Measurements from ENCODE around the gene CENPP. TPM values are rescaled to one million over a fixed set of nuclear protein-coding genes. Genes with fewer than 3 reads are reported as not detected.
A peak's percentile ranks its signal among the peaks of the same experiment; 100 is the strongest.

Gene CENPP
- polyA plus RNA-seq, 2 of the 4 experiments (the other 2 are of a cell fraction): 7.2 to 13.4 TPM

DNA sequence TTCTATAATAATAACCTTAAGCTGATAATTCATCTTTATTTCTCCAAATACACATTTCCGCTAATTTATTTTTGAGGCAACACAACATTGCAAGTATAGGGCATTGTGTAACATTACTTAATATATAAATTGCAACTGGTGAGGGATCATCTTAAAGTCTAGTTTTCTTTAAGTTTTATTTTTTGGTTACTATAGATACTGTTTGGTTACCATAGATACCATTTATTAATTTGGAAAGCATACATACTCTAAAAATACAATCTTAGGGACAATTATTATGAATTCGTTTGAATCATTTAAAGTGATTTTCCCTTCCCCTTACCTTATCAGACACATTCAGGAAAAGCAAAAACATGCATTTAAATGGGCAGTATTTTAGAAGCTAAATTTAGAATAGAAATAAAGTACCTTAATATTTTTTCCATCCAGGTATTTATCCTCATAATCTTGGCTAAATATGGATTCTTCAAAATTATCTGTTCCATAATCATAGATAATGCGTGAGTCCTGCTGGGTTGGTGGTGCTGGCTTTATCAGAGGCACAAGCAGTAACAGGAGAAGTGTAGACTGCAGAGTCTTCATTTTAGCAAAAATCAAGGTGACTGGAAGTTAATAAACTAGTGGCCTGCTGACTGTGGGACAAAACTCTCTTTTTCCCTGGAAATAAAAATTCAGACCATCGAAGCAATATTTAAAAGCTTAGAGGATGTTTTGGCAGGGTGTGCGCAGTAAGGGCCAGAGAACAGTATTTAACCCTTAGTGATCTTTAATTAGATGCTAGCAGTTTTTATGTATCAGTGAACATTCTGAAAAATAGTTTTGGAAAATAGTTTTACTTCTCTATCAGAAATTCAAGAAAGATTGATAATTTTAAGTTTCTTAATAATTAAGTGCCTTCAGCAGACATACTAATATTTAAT lies 77.3 kb downstream of the CENPP start:
- Histone ChIP-seq H3K27ac (no peak overlapping the region), H3K4me2 (no peak overlapping the region), H3K4me3 (no peak overlapping the region), H3K4me1 (no peaks in the 10 kb centered on the region), H3K9me3 (no peaks in the 10 kb centered on the region)
- ATAC-seq: no peak
- no peak for FAIRE-seq
- 87% methylated on average over 5 of the region's 5 CpGs for WGBS (ENCODE audit: missing lambda C conversion rate)
- ChIA-PET POLR2A (no interaction called here), CTCF (no interaction called here)
- DNase-seq (ENCODE audit: low read depth in 1 of 2, low spot score in 1 of 2): no peak
- TF ChIP-seq, protein P1, sequence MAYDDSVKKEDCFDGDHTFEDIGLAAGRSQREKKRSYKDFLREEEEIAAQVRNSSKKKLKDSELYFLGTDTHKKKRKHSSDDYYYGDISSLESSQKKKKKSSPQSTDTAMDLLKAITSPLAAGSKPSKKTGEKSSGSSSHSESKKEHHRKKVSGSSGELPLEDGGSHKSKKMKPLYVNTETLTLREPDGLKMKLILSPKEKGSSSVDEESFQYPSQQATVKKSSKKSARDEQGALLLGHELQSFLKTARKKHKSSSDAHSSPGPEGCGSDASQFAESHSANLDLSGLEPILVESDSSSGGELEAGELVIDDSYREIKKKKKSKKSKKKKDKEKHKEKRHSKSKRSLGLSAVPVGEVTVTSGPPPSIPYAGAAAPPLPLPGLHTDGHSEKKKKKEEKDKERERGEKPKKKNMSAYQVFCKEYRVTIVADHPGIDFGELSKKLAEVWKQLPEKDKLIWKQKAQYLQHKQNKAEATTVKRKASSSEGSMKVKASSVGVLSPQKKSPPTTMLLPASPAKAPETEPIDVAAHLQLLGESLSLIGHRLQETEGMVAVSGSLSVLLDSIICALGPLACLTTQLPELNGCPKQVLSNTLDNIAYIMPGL (CRISPR knock-in tag; IDR thresholded peaks at IDR 0.05; ENCODE audit: borderline replicate concordance): no peak

GRCh38 chr9:92404042-92404836 lies 78.5 kb downstream of the CENPP start, which contains the start of gene OGN:
Gene OGN, minus strand, starts transcription at chr9:92404578. Its CDS starts 1,171 bp downstream, at chr9:92403407.
- ATAC-seq (no peak), FAIRE-seq (no peak), DNase-seq (ENCODE audit: low read depth in 1 of 2, low spot score in 1 of 2) (no peak)
- no peak within 1 kb of the TSS for H3K27ac ChIP-seq
- CTCF ChIA-PET: interaction anchor here (0.6 kb wide), 1 partner anchor 256 kb away, joined by 3 read pairs; no protein-coding TSS in a partner anchor
- H3K4me2 ChIP-seq: no peak within 1 kb of the TSS
- H3K9me3 ChIP-seq: no peaks in the 10 kb centered on the region
- POLR2A ChIA-PET: no interaction called here
- H3K4me3 ChIP-seq: no peak within 1 kb of the TSS
- 92% methylated on average over 5 of the region's 5 CpGs for WGBS (ENCODE audit: missing lambda C conversion rate)
- H3K4me1 ChIP-seq: no peaks in the 10 kb centered on the region
- TF ChIP-seq MAFK (IDR thresholded peaks at IDR 0.05; ENCODE audit: partially characterized antibody): peak; percentile 45
- no peak for TF ChIP-seq ZC3H11A (IDR thresholded peaks at IDR 0.05)
- no peak for TF ChIP-seq EP300 (IDR thresholded peaks at IDR 0.05)
- TF ChIP-seq KDM5A (IDR thresholded peaks at IDR 0.05): no peak
- no peak for TF ChIP-seq HOXA7 (CRISPR knock-in tag; IDR thresholded peaks at IDR 0.05)

DNA sequence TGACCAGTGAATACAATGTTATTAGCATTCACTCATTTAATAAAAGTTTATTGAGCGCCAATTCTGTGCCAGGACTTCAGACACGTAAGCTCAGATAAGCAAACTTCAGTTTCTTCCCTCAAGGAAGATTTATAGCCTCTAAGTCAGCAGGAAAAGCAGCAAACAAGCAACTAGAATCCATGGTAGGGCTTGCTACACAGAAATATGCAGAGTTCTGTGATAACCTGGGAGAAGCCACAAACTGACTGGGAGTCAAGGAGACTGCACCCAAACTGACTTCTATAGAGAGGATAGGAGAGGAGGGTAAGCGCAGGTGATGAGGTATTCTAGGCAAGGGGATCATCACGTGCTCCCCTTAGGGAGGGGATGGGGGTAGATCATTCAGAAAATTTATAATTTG lies 80.1 kb downstream of the CENPP start:
- ChIA-PET CTCF (interaction anchor here (1.2 kb wide), 1 partner anchor 60 kb away, joined by 3 read pairs; no protein-coding TSS in a partner anchor), POLR2A (no interaction called here)
- DNase-seq (ENCODE audit: low read depth in 1 of 2, low spot score in 1 of 2): no peak
- Histone ChIP-seq H3K4me3 (no peak overlapping the region), H3K4me2 (no peak overlapping the region), H3K9me3 (no peaks in the 10 kb centered on the region), H3K4me1 (no peaks in the 10 kb centered on the region), H3K27ac (no peak overlapping the region)
- TF ChIP-seq KDM5A (IDR thresholded peaks at IDR 0.05): no peak
- no peak for TF ChIP-seq CBX8 (IDR thresholded peaks at IDR 0.05)
- no peak for TF ChIP-seq MAFK (IDR thresholded peaks at IDR 0.05; ENCODE audit: partially characterized antibody)
- no peak for TF ChIP-seq ZFP36 (IDR thresholded peaks at IDR 0.05; ENCODE audit: borderline replicate concordance, partially characterized antibody)
- no peak for TF ChIP-seq MAX (IDR thresholded peaks at IDR 0.05)
- no peak for TF ChIP-seq ELK1 (IDR thresholded peaks at IDR 0.05; ENCODE audit: low read depth, low read length)
- no peak for TF ChIP-seq JUN (IDR thresholded peaks at IDR 0.05)
- TF ChIP-seq USF2 (IDR thresholded peaks at IDR 0.05): no peak
- TF ChIP-seq HDAC2 (IDR thresholded peaks at IDR 0.05): no peak
- TF ChIP-seq EP300 (IDR thresholded peaks at IDR 0.05): no peak
- TF ChIP-seq CHD2 (IDR thresholded peaks at IDR 0.05; ENCODE audit: low read length, partially characterized antibody): no peak
- no peak for FAIRE-seq
- ATAC-seq: no peak
- 79% methylated on average over 4 of the region's 4 CpGs for WGBS (ENCODE audit: missing lambda C conversion rate)

Measured in A549 (cell line).